BLaER1 (cell line): ENCODE results near the gene TNC.

Source experiments
- H3K27ac ChIP-seq: shearing (Covaris generic); formaldehyde crosslinking; 2 replicates; pipeline ENCODE4 v1.8.1; 2022
- H3K27me3 ChIP-seq: shearing (Covaris generic); formaldehyde crosslinking; 2 replicates; pipeline ENCODE4 v1.8.1; 2022
- H3K36me3 ChIP-seq: shearing (Covaris generic); formaldehyde crosslinking; 2 replicates; pipeline ENCODE4 v1.8.1; 2022
- H3K4me1 ChIP-seq: shearing (Covaris generic); formaldehyde crosslinking; 2 replicates; pipeline ENCODE4 v1.8.1; 2022
- H3K4me2 ChIP-seq: shearing (Covaris generic); formaldehyde crosslinking; 2 replicates; pipeline ENCODE4 v1.8.1; 2022
- H3K4me3 ChIP-seq: shearing (Covaris generic); formaldehyde crosslinking; 2 replicates; pipeline ENCODE4 v1.8.1; 2022
- H3K9ac ChIP-seq: shearing (Covaris generic); formaldehyde crosslinking; 2 replicates; pipeline ENCODE4 v1.8.1; 2022
- H3K9me3 ChIP-seq: shearing (Covaris generic); formaldehyde crosslinking; 2 replicates; pipeline ENCODE4 v1.8.1; 2022
- H4K20me1 ChIP-seq: shearing (Covaris generic); formaldehyde crosslinking; 2 replicates; pipeline ENCODE4 v1.8.1; 2022
- Cebpa-rat ChIP-seq: shearing (Covaris generic); IDR thresholded peaks from 2 replicates; pipeline ENCODE4 v1.8.1; 2022

TNC gene

GRCh38 chr9:115039516-115040120 is 78.3 kb downstream of the TNC start:
- Histone ChIP-seq H3K27me3 (no peaks in the 10 kb centered on the region), H3K36me3 (no peaks in the 10 kb centered on the region), H3K4me2 (no peak overlapping the region), H4K20me1 (no peaks in the 10 kb centered on the region), H3K4me3 (no peak overlapping the region), H3K27ac (no peak overlapping the region), H3K9me3 (no peaks in the 10 kb centered on the region), H3K4me1 (peaks cover 26% of the 10 kb centered on the region), H3K9ac (no peak overlapping the region)
- TF ChIP-seq Cebpa-rat: no peak

DNA sequence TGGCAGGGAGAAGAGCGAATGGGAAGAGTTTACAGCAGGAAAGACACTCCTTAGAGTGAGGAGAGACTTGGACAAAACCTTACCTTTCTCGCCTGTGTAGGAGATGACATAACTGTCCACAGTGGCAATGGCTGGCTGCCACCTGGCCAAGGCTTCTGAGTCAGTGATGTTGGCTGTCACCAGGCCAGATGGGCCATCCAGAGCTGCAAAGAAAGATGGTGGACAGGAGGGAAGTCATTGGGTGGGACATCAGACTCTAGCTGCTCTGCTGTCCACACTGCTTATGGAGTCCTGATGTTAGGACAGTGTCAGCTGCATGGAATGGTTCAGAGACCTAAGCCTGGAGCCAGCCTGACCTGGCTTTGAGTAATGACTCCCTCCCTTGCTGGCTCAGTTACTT is 79.8 kb downstream of the TNC start:
- Histone ChIP-seq H3K9ac (no peak overlapping the region), H3K27ac (no peak overlapping the region), H3K36me3 (no peaks in the 10 kb centered on the region), H3K27me3 (no peaks in the 10 kb centered on the region), H4K20me1 (no peaks in the 10 kb centered on the region), H3K4me1 (peaks cover 18% of the 10 kb centered on the region), H3K9me3 (no peaks in the 10 kb centered on the region), H3K4me2 (no peak overlapping the region), H3K4me3 (no peak overlapping the region)
- TF ChIP-seq Cebpa-rat: no peak

DNA sequence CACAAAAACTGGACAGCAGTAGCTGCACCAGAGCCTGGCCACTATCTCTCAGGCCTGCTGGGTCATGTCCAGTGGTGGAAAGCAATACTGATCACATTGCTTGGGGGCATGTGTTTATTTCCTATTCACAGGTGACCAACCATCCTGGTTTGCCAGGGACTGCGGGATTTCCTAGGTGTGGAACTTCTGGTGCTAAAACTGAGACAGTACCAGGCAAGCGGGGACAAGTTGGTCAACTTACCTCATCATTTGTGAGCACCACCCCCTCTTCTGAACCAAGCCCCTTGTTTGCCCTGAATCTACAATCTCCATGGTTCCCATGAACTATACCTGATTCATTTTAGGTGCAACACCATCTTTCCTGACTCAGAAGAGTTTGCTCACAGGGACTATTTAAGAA is 81.3 kb downstream of the TNC start:
- Histone ChIP-seq H4K20me1 (no peaks in the 10 kb centered on the region), H3K27ac (no peak overlapping the region), H3K4me3 (no peak overlapping the region), H3K36me3 (no peaks in the 10 kb centered on the region), H3K4me1 (peaks cover 6% of the 10 kb centered on the region; the same call in 1 of the 2 replicates), H3K27me3 (no peaks in the 10 kb centered on the region), H3K4me2 (no peak overlapping the region), H3K9me3 (no peaks in the 10 kb centered on the region), H3K9ac (no peak overlapping the region)
- no peak for TF ChIP-seq Cebpa-rat

DNA sequence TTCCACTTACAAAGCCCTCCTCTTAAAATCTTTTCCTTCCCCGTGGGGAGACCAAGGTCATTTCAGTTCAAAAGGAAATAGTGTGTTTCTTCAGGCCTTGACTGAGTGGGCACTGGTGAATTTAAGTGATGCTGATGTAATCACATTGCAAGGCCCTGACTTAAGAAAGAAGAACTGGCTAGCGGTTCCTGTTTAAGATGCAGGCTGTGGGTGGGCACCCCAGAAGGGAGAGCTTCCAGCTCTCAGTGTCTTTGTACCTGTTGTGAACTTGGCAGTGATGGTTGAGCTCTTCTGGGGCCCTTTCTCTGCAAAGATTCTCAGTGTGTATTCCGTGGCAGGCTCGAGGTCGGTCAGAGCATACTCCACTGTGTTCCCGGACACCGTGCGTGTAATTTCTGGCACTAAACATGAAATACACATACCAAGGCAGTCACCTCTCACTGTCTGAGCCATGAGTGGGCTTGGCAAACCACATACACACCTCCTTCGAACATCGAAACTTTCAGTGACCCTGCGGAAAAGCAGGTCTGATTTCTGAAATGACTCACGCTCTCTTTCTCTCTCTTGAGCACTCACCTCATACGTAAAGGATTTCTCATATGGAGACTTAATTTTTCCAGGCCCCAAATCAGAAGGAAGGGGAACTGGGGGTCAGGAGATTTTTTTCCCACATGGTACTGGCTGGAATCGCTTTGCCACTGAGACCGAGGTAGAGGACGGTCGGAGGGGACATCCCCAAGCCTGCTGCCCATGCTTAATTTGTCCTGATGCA is 81.9 kb downstream of the TNC start:
- Histone ChIP-seq H3K27me3 (no peaks in the 10 kb centered on the region), H3K4me3 (no peak overlapping the region), H3K9me3 (no peaks in the 10 kb centered on the region), H4K20me1 (no peaks in the 10 kb centered on the region), H3K9ac (no peak overlapping the region), H3K36me3 (no peaks in the 10 kb centered on the region), H3K4me1 (peaks cover under 1% of the 10 kb centered on the region; the same call in 1 of the 2 replicates), H3K4me2 (no peak overlapping the region), H3K27ac (no peak overlapping the region)
- no peak for TF ChIP-seq Cebpa-rat

DNA sequence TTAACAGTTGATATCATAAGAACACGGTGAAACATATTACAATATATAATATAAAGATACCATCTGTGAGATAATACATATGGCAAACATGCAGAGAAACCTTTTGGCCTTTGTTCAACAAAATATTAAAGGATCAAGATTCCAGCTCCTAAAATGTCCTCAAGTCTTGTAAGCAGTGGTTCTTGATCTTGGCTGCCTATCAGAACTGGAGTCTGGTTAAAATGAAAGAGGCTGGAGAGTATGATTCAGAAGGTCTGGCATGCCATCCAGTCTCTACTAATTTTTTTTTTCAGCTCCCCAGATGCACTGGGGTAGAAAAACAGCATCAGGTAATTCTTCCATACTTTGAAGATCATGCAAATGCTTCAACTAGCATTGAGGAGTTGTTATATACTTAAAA is 83.2 kb downstream of the TNC start:
- H3K27me3 ChIP-seq: no peaks in the 10 kb centered on the region
- H4K20me1 ChIP-seq: no peaks in the 10 kb centered on the region
- H3K9ac ChIP-seq: no peak overlapping the region
- H3K27ac ChIP-seq: no peak overlapping the region
- no peaks in the 10 kb centered on the region for H3K9me3 ChIP-seq
- no peaks in the 10 kb centered on the region for H3K4me1 ChIP-seq
- H3K4me2 ChIP-seq: no peak overlapping the region
- no peaks in the 10 kb centered on the region for H3K36me3 ChIP-seq
- no peak for TF ChIP-seq Cebpa-rat
- no peak overlapping the region for H3K4me3 ChIP-seq

DNA sequence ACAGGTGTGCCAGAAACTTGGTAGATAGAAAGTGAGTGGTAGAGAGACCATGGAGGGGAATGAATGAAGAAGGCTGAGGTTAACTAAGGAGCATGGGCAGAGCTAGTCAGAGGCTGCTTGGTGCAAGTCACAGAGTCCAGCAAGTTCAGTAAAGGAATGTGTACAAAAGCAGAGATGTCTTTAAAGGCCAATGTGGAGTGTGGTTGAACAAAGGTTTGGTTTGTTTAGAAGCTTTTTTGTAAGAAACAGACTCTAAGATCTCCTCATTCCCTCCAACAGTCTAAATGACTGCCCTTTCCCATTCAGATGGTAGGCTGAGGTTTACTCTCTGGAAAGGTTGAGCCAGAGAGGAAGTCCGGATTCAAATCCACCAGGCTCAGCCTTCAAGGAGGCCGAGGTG is 84.2 kb downstream of the TNC start:
- Histone ChIP-seq H3K9me3 (no peaks in the 10 kb centered on the region), H3K4me3 (no peak overlapping the region), H3K4me2 (no peak overlapping the region), H3K27me3 (no peaks in the 10 kb centered on the region), H3K9ac (no peak overlapping the region), H3K36me3 (no peaks in the 10 kb centered on the region), H3K27ac (no peak overlapping the region), H4K20me1 (no peaks in the 10 kb centered on the region), H3K4me1 (no peaks in the 10 kb centered on the region)
- no peak for TF ChIP-seq Cebpa-rat

GRCh38 chr9:115032296-115032695 is 85.7 kb downstream of the TNC start:
- no peaks in the 10 kb centered on the region for H4K20me1 ChIP-seq
- no peak for TF ChIP-seq Cebpa-rat
- H3K9me3 ChIP-seq: no peaks in the 10 kb centered on the region
- no peaks in the 10 kb centered on the region for H3K27me3 ChIP-seq
- H3K9ac ChIP-seq: no peak overlapping the region
- H3K4me1 ChIP-seq: no peaks in the 10 kb centered on the region
- no peak overlapping the region for H3K27ac ChIP-seq
- H3K36me3 ChIP-seq: no peaks in the 10 kb centered on the region
- no peak overlapping the region for H3K4me2 ChIP-seq
- H3K4me3 ChIP-seq: no peak overlapping the region

DNA sequence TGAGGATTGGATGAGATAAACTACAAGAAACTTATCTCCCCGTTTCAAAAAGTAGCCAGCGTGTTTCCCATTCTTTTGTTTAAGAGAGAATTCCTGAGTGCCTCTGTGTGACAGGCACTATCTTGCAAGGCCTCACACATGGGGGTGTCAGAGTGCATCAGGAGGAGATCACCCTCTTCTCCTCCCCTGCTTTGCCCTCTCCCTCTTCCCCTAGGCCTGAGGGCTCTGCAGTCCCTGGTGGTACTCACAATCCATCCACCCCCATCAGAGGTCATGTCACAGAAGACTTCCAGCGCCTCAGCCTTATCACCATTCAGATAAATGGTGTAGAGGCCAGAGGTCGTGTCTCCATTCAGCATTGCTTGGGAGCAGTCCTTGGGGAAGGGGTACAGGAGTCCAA is 88.0 kb downstream of the TNC start:
- Histone ChIP-seq H3K27ac (no peak overlapping the region), H3K36me3 (no peaks in the 10 kb centered on the region), H4K20me1 (no peaks in the 10 kb centered on the region), H3K9me3 (no peaks in the 10 kb centered on the region), H3K4me2 (no peak overlapping the region), H3K9ac (no peak overlapping the region), H3K4me3 (no peak overlapping the region), H3K27me3 (no peaks in the 10 kb centered on the region), H3K4me1 (no peaks in the 10 kb centered on the region)
- TF ChIP-seq Cebpa-rat: no peak

DNA sequence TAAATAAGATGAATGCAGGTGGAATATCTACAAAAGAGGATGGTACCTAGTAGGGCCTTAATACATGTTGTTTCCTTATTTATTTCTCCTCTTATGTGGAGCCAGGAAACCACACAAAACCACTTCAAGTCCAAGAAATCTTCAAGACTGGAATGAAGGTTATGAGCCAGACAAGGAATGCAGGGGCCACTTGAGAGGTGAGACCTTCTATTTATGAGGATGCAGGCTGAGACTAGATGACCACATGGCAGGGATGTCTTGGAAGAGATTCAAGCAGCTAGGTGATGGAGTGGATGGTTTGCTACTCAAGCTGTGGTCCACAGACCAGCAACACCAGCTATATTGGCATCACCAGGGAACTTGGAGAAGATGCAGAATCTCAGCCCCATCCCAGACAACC is 92.2 kb downstream of the TNC start:
- no peak for TF ChIP-seq Cebpa-rat
- Histone ChIP-seq H3K27ac (no peak overlapping the region), H3K4me1 (no peaks in the 10 kb centered on the region), H3K4me2 (no peak overlapping the region), H3K27me3 (no peaks in the 10 kb centered on the region), H4K20me1 (no peaks in the 10 kb centered on the region), H3K36me3 (no peaks in the 10 kb centered on the region), H3K9ac (no peak overlapping the region), H3K9me3 (no peaks in the 10 kb centered on the region), H3K4me3 (no peak overlapping the region)

DNA sequence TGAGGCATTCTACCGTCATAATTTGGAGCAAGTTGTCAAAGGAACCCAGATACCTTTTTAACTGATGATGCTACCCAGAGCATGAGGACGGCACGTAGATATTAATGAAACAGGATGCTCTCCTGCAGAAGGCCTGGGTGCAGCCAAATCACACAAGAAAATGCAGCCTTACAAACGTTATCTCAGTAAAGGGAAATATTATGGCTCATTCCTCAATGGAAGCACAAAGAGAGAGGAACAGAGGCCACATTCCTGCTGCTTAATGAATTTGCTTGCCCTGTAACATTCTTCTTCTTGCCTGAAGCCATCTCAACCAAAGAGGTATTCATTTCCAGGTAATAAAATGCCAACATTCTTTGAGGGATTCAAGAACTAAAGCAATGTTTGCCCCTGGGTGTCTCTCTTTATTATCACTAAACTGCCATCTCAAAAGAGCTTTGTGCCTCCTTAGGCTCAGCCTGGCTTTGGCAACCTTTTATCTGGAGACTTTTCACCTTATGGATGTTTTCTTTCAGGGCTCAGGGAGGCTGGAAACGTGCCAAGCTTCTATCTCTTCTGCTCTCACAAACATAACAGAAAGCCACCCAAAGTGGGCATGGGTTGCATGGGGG is 92.9 kb downstream of the TNC start:
- no peak overlapping the region for H3K4me2 ChIP-seq
- no peaks in the 10 kb centered on the region for H3K36me3 ChIP-seq
- no peaks in the 10 kb centered on the region for H3K9me3 ChIP-seq
- H3K4me3 ChIP-seq: no peak overlapping the region
- H3K27ac ChIP-seq: no peak overlapping the region
- H3K4me1 ChIP-seq: no peaks in the 10 kb centered on the region
- H4K20me1 ChIP-seq: no peaks in the 10 kb centered on the region
- H3K9ac ChIP-seq: no peak overlapping the region
- no peaks in the 10 kb centered on the region for H3K27me3 ChIP-seq
- TF ChIP-seq Cebpa-rat: no peak
